Small intestine (tissue), 7 donors: ENCODE data around the gene CCDC124. TPM values are rescaled to one million over a fixed set of nuclear protein-coding genes. Genes with fewer than 3 reads are reported as not detected.
A peak's percentile ranks its signal among the peaks of the same experiment; 100 is the strongest.

Source experiments
- DNase-seq, 2 donors: peaks; one replicate each; pipeline versions ENCODE4 v3.0.0 to v3.0.0-alpha.2; 2013
- FAIRE-seq: peaks from 2 replicates; lab custom pipeline; 2012; peaks lifted over from hg19 to GRCh38; lab: Jason Lieb, UNC
- H3K27ac ChIP-seq, 3 donors: one replicate each; pipeline ENCODE4 v1.5.1; 2013; ENCODE audit warnings: low read length in 2 of 3, mild to moderate bottlenecking in 2 of 3, control low read depth in 1 of 3, inconsistent platforms in 1 of 3, low read depth in 1 of 3, moderate library complexity in 1 of 3
- H3K27me3 ChIP-seq, 3 donors: one replicate each; pipeline ENCODE4 v1.6.1; 2013; ENCODE audit warnings: low read length in 3 of 3, inconsistent platforms in 1 of 3; ENCODE audit not compliant: control insufficient read depth in 3 of 3, insufficient read depth in 3 of 3
- H3K36me3 ChIP-seq, 3 donors: one replicate each; pipeline ENCODE4 v1.6.1; 2013; ENCODE audit warnings: low read length in 3 of 3, inconsistent platforms in 1 of 3, low read depth in 1 of 3, mild to moderate bottlenecking in 1 of 3, moderate library complexity in 1 of 3; ENCODE audit not compliant: control insufficient read depth in 3 of 3, insufficient read depth in 2 of 3
- H3K4me1 ChIP-seq, 3 donors: one replicate each; pipeline ENCODE4 v1.6.1; 2013; ENCODE audit warnings: low read length in 2 of 3, inconsistent platforms in 1 of 3, low read depth in 1 of 3, mild to moderate bottlenecking in 1 of 3, moderate library complexity in 1 of 3; ENCODE audit not compliant: control insufficient read depth in 3 of 3, insufficient read depth in 2 of 3
- H3K4me3 ChIP-seq, 3 donors: one replicate each; pipeline ENCODE4 v1.5.1; 2013; ENCODE audit warnings: low read length in 3 of 3, control low read depth in 1 of 3, inconsistent platforms in 1 of 3, low read depth in 1 of 3, mild to moderate bottlenecking in 1 of 3, moderate library complexity in 1 of 3
- H3K9me3 ChIP-seq, 2 donors: one replicate each; pipeline ENCODE4 v1.6.1; 2013; ENCODE audit warnings: low read depth in 1 of 2, low read length in 1 of 2; ENCODE audit not compliant: control insufficient read depth in 2 of 2, insufficient read depth in 1 of 2
- WGBS, 3 donors: extraction: QIAGEN DNeasy Blood & Tissue Kit; methylation state at CpG; one replicate each; pipeline ENCODE4 v1.1.7; 2013; 5-methylcytosine and 5-hydroxymethylcytosine counted together
- polyA plus RNA-seq, 4 donors: library from polyadenylated mRNA; stranded (reverse) in 3 of 4; unstranded in 1 of 4; fragments of 200-250 nt in 3 of 4; fragments of 120-200 nt in 1 of 4; gene quantifications; one replicate each; pipeline versions ENCODE4 v1.2.1 to v1.2.3, GENCODE V29; 2013
- donor health status: healthy with polysubstance abuse.
- donor health status: control.
- donor health status: control.
- donor health status: Bipolar disorder and iron deficiency.
- donor health status: healthy.

Gene CCDC124
- polyA plus RNA-seq, 4 donors: 42.2 to 111 (median 67.7) TPM

GRCh38 chr19:17948514-17948900 lies 15.7 kb downstream of the CCDC124 start:
- Histone ChIP-seq H3K27me3 (peaks cover 5 to 49% (median 34%) of the 10 kb centered on the region in 3 donors), H3K36me3 (peaks cover 0 to 16% (median 0%) of the 10 kb centered on the region in 3 donors), H3K9me3 (peaks cover 0 to 2% of the 10 kb centered on the region in 2 donors), H3K4me3 (peak overlapping the region; percentile 36 to 80 (median 70)), H3K27ac (no peak overlapping the region), H3K4me1 (peaks cover 0 to 50% (median 0%) of the 10 kb centered on the region in 3 donors)
- 0 to 2% (median 0%) methylated on average over 14 to 16 of the region's 16 CpGs for WGBS, 3 donors
- DNase-seq: no peak
- no peak for FAIRE-seq

- H3K4me1 ChIP-seq: peaks cover 0 to 42% (median 0%) of the 10 kb centered on the region in 3 donors
- peaks cover 0 to 9% (median 0%) of the 10 kb centered on the region in 3 donors for H3K36me3 ChIP-seq
- no peak overlapping the region for H3K4me3 ChIP-seq
- H3K27me3 ChIP-seq: peaks cover 5 to 55% (median 40%) of the 10 kb centered on the region in 3 donors
- DNase-seq: no peak
- peaks cover 0 to 2% of the 10 kb centered on the region in 2 donors for H3K9me3 ChIP-seq
- no peak overlapping the region for H3K27ac ChIP-seq
- no peak for FAIRE-seq
- 12 to 22% (median 13%) methylated on average over 46 to 49 of the region's 49 CpGs for WGBS, 3 donors
Observed at GRCh38 chr19:17948931-17949930, 16.4 kb downstream of the CCDC124 start.

GRCh38 chr19:17949956-17950309 lies 17.1 kb downstream of the CCDC124 start:
- no peak for FAIRE-seq
- peaks cover 0 to 44% (median 0%) of the 10 kb centered on the region in 3 donors for H3K4me1 ChIP-seq

GRCh38 chr19:17950310-17951156 lies 17.7 kb downstream of the CCDC124 start:
- H3K27ac ChIP-seq: no peak overlapping the region
- FAIRE-seq (no peak), DNase-seq (no peak)
- H3K36me3 ChIP-seq: no peaks in the 10 kb centered on the region
- WGBS, 3 donors: 1 to 2% (median 2%) methylated on average over 33 to 48 of the region's 48 CpGs
- peaks cover 0 to 2% of the 10 kb centered on the region in 2 donors for H3K9me3 ChIP-seq
- H3K4me1 ChIP-seq: peaks cover 0 to 44% (median 0%) of the 10 kb centered on the region in 3 donors
- H3K27me3 ChIP-seq: peaks cover 5 to 60% (median 45%) of the 10 kb centered on the region in 3 donors
- H3K4me3 ChIP-seq: peak overlapping the region in 1 of 3 donors; percentile 13

More at GRCh38 chr19:17949956-17950309, 17.1 kb downstream of the CCDC124 start:
- Histone ChIP-seq H3K4me3 (no peak overlapping the region), H3K27me3 (peaks cover 5 to 60% (median 45%) of the 10 kb centered on the region in 3 donors), H3K36me3 (peaks cover 0 to 4% (median 0%) of the 10 kb centered on the region in 3 donors), H3K9me3 (peaks cover 0 to 2% of the 10 kb centered on the region in 2 donors), H3K27ac (no peak overlapping the region)
- no peak for DNase-seq
- WGBS, 3 donors: 3 to 14% (median 9%) methylated on average over 11 of the region's 11 CpGs

GRCh38 chr19:17951157-17951989 lies 18.6 kb downstream of the CCDC124 start:
- 2 to 6% (median 3%) methylated on average over 31 to 33 of the region's 33 CpGs for WGBS, 3 donors
- DNase-seq (no peak), FAIRE-seq (no peak)
- H3K9me3 ChIP-seq: peaks cover 0 to 2% of the 10 kb centered on the region in 2 donors
- H3K27ac ChIP-seq: no peak overlapping the region
- peaks cover 0 to 44% (median 0%) of the 10 kb centered on the region in 3 donors for H3K4me1 ChIP-seq
- H3K36me3 ChIP-seq: no peaks in the 10 kb centered on the region
- peaks cover 5 to 60% (median 45%) of the 10 kb centered on the region in 3 donors for H3K27me3 ChIP-seq
- H3K4me3 ChIP-seq: no peak overlapping the region

- H3K27ac ChIP-seq: no peak overlapping the region
- H3K4me1 ChIP-seq: peaks cover 0 to 40% (median 0%) of the 10 kb centered on the region in 3 donors
- WGBS, 3 donors: 1 to 2% (median 1%) methylated on average over 36 to 68 of the region's 68 CpGs
- peak overlapping the region in 1 of 3 donors; percentile 12 for H3K4me3 ChIP-seq
- no peak for DNase-seq
- peaks cover 0 to 2% of the 10 kb centered on the region in 2 donors for H3K9me3 ChIP-seq
- no peak for FAIRE-seq
- peaks cover 5 to 61% (median 46%) of the 10 kb centered on the region in 3 donors for H3K27me3 ChIP-seq
- no peaks in the 10 kb centered on the region for H3K36me3 ChIP-seq
Observed at GRCh38 chr19:17951990-17952976, 19.5 kb downstream of the CCDC124 start.
